Measurements from ENCODE around the gene NPAS3. TPM values are rescaled to one million over a fixed set of nuclear protein-coding genes. Genes with fewer than 3 reads are reported as not detected.

The NPAS3 gene
- total RNA-seq, 4 donors from 2014 or later, result 0.51 to 15.2 (median 6.6) TPM

GRCh38 chr14:33207467-33208017 lies 268.9 kb downstream of the NPAS3 start:
- no peak overlapping the region for H3K27ac ChIP-seq
- intact Hi-C loops (cut with DNase I; ENCODE audit: low total_unique reads), result no loop called here
- H3K9me3 ChIP-seq, result no peaks in the 10 kb centered on the region
- no peak for DNase-seq
- no peaks in the 10 kb centered on the region for H3K4me1 ChIP-seq
- H3K36me3 ChIP-seq, result no peaks in the 10 kb centered on the region
- TF ChIP-seq POLR2A (IDR thresholded peaks at IDR 0.05), result no peak
- no peak for TF ChIP-seq CTCF (IDR thresholded peaks at IDR 0.05)
- no peaks in the 10 kb centered on the region for H3K27me3 ChIP-seq
- no peak overlapping the region for H3K4me3 ChIP-seq

- Histone ChIP-seq H3K27ac (no peak overlapping the region), H3K36me3 (no peaks in the 10 kb centered on the region), H3K4me1 (no peaks in the 10 kb centered on the region), H3K27me3 (no peaks in the 10 kb centered on the region), H3K9me3 (no peaks in the 10 kb centered on the region), H3K4me3 (no peak overlapping the region)
- TF ChIP-seq POLR2A (IDR thresholded peaks at IDR 0.05), result no peak
- no peak for TF ChIP-seq CTCF (IDR thresholded peaks at IDR 0.05)
- intact Hi-C loops (cut with DNase I; ENCODE audit: low total_unique reads), result no loop called here
- no peak for DNase-seq
Measured at GRCh38 chr14:33210311-33210710, 271.6 kb downstream of the NPAS3 start.

GRCh38 chr14:33218026-33218425 lies 279.3 kb downstream of the NPAS3 start:
- no peak for DNase-seq
- no peak overlapping the region for H3K27ac ChIP-seq
- intact Hi-C loops (cut with DNase I; ENCODE audit: low total_unique reads), result no loop called here
- TF ChIP-seq CTCF (IDR thresholded peaks at IDR 0.05), result no peak
- TF ChIP-seq POLR2A (IDR thresholded peaks at IDR 0.05), result no peak
- no peak overlapping the region for H3K4me3 ChIP-seq
- H3K9me3 ChIP-seq, result no peaks in the 10 kb centered on the region
- no peaks in the 10 kb centered on the region for H3K27me3 ChIP-seq
- H3K36me3 ChIP-seq, result no peaks in the 10 kb centered on the region
- no peaks in the 10 kb centered on the region for H3K4me1 ChIP-seq

GRCh38 chr14:33219957-33220356 lies 281.3 kb downstream of the NPAS3 start:
- intact Hi-C loops (cut with DNase I; ENCODE audit: low total_unique reads), result no loop called here
- TF ChIP-seq CTCF (IDR thresholded peaks at IDR 0.05) (no peak), POLR2A (IDR thresholded peaks at IDR 0.05) (no peak)
- H3K36me3 ChIP-seq, result no peaks in the 10 kb centered on the region
- no peaks in the 10 kb centered on the region for H3K27me3 ChIP-seq
- H3K9me3 ChIP-seq, result no peaks in the 10 kb centered on the region
- no peak overlapping the region for H3K27ac ChIP-seq
- no peak for DNase-seq
- no peaks in the 10 kb centered on the region for H3K4me1 ChIP-seq
- no peak overlapping the region for H3K4me3 ChIP-seq

GRCh38 chr14:33229269-33229929 lies 290.7 kb downstream of the NPAS3 start:
- Histone ChIP-seq H3K4me1 (no peaks in the 10 kb centered on the region), H3K27ac (no peak overlapping the region), H3K9me3 (no peaks in the 10 kb centered on the region), H3K4me3 (no peak overlapping the region), H3K27me3 (no peaks in the 10 kb centered on the region), H3K36me3 (no peaks in the 10 kb centered on the region)
- intact Hi-C loops (cut with DNase I; ENCODE audit: low total_unique reads), result no loop called here
- no peak for DNase-seq
- TF ChIP-seq CTCF (IDR thresholded peaks at IDR 0.05), result no peak
- TF ChIP-seq POLR2A (IDR thresholded peaks at IDR 0.05), result no peak

All from uterus (tissue), 4 donors.